ENCODE results near the gene LPXN.
"Not testable (repeated sequence)": the region's sequence is repeated elsewhere in the genome, so short reads cannot be mapped to it uniquely, and the experiment has no call there.

The LPXN gene

DNA sequence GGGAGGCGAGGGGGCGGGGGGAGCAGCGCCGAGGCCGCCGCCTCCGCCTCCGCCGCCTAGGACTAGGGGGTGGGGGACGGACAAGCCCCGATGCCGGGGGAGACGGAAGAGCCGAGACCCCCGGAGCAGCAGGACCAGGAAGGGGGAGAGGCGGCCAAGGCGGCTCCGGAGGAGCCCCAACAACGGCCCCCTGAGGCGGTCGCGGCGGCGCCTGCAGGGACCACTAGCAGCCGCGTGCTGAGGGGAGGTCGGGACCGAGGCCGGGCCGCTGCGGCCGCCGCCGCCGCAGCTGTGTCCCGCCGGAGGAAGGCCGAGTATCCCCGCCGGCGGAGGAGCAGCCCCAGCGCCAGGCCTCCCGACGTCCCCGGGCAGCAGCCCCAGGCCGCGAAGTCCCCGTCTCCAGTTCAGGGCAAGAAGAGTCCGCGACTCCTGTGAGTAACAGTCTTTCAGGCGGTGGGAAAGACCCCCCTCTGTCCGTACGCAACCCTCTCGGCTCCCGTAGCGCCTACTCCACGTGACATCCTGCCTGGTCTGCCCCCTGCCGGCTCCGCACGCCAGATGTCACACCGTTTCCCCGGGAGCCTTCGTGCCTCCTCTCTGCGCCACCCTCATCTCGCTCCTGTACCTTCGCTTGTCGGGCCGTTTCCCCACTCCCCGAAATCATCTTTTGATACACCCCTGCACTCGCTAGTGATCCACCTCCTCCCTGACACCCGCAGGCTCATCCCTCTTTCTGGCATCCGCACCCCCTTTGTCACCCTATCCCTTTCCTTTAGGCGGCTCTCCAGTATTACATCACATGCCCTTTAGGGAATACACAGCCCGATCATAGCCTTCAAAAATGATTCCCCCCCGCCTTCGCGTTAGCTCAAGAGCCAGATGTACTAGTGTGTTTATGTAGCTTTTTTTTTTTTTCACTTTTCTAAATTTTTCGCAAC is 3.8 kb upstream of the LPXN start:
- DNase-seq (ENCODE audit: low read depth in 2 of 2, low spot score in 1 of 2), result peak; percentile 88 to 90

DNA sequence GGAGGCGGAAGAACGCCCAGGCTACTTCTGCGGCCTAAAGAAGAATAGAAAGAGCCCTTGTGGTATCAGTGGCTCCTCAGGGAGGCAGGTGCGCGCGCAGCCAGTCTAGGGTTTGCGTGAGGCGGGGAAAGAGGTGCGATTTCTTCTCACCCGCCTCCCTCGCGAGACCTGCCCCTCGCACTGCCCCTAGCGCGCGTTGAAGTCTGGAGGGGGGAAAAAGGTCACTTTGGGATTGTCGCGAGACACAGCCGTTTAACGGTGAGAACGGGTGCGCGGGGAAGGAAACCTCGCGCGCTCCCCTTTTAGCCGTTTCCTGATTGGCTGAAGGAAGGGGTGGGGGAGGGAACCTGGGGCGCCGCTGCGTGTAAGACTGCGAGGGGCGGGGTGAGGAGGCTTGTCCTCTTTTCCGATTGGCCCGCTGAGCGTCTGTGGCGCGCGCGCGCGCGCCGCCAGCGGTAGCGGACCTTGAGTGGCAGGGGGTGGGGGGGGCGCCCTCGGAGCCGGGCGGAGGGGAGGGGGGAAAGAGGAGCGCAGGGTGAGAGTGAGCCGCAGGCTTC is 3.1 kb upstream of the LPXN start, which contains the start of gene ZFP91:
Gene ZFP91, plus strand, starts transcription at position 429 of the 557 bp plus-strand sequence. CDS start 219 bp downstream, outside the sequence.
- DNase-seq (ENCODE audit: low read depth in 2 of 2, low spot score in 1 of 2), result peak; percentile 90 to 97

DNA sequence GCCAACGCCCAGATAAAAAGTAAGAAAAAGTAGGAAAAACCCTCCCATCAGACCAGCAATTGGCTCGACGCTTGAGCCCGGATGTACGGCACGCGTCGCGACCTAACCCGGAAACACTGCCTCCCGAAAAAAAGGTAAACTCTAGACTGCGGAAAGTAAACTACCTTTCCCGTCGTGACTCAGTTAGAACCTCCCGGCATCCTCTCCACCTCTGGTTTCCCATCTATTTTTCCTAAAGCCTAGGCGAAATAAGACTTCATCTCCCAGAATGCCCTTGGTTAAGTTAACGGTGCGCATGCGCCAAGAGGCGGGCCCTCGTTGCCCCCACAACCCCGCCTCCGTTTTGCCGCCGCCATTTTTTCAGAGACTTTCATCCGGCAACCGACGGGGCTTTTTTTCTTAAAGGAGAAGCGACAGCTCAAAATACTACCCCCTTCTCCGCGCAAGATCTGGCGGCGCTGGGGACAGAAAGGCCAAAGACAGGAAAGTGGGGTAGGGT is 2.5 kb upstream of the LPXN start:
- DNase-seq (ENCODE audit: low read depth in 2 of 2, low spot score in 1 of 2), result peak; percentile 88 to 89

DNA sequence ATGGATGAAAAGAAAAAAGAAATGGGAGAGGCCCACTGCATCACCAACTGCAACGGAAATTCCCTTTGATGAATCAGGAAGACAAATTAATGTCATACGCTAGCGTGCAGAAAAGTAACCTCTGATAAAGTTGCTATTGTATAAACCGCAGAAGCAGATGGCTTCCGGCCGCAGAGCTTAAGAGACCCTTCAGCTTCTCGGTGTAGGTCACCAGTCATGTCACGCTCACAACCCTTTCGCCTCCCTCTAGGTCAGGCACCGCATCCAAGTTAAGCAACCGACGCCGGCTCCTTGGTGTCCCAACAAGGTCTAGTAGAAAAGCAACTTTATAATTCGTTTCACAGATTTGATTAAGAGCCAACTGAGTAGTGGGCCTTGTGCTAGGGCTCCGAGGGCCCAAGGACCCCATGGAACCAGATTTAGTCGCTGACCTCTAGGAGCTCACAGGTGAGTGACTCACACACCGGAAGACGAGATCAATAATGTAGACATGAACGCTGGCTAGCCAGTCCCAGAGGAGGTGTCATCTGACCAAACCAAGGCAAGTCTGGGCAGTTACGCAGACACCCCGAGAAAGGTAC is 2.0 kb upstream of the LPXN start:
- DNase-seq (ENCODE audit: low read depth in 2 of 2, low spot score in 1 of 2), result peak; percentile 58 to 65

DNA sequence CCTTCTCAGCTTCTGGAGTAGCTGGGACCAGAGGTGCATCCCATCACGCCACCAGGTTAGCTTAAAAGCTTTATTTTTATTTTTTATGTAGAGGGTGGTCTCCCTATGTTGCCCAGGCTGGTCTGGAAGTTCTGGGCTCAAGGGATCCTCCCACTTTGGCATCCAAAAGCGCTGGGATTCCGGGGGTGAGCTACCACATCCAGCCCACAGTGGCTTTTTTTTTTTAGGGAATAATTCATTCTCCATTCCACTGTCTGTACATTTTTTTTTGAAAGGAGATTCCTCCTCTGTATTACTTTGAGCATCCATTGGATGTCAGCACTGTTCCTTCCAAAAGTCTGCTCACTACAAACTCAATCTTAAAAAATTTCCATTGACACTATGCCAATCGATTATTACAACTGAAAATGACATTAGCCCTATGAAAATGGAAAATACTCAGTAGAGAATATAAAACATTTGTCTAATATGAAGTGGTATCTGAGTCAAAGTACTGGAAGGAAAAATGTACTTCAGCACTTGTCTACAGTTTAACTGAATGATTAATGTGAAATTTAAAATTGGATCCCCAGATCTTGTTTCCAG is 1.3 kb upstream of the LPXN start:
- no peak for DNase-seq (ENCODE audit: low read depth in 2 of 2, low spot score in 1 of 2)

DNA sequence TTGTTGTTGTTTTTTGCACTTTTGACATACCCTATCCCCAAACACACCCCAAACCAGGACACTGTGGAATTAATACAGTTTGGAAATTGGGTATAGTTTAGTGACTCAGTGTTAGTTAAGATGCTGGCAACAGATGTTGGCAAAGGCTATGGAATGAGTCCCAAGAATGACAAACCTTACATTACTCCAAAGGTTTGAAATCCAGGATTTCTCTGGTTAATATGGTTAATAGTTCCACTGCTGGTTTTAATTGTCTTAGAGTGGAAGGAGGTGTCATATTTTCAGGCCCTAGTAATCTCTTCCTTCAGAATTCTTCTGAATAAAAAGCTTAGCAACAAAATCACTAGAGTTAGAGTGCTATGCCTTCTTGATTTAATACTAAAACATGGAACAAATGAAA is 775 bp downstream of the LPXN start:
- DNase-seq (ENCODE audit: low read depth in 2 of 2, low spot score in 1 of 2), result no peak

DNA sequence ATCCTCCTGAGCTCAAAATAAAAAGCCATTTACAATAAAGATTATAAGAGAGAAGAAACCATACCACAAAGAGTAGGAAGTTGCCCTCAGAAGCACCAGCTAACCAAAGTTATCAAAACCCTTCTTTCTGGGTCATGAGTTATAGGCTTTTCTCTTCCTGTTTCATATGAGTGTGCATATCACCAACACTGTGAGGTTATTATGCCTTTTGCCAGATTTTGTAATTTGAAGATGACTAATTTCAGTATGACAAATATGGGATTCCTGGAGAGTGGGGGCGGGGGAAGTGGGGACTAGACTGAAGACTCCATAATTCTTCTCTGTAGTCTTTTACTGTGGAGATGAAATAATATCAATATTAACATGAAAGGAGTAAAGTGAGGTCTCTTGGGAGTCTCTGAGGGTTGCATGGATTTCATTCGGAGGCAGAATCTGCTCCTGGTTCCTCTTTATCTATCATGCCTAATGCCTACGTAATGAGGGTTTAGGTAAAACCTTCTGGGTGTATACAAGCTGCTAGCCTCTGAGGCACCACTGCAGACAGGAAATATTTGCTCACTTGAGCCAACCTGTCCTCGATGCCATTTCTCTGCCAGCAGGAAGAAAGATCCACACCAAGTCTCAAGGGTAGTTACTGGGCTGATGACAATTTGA is 2.1 kb downstream of the LPXN start:
- DNase-seq (ENCODE audit: low read depth in 2 of 2, low spot score in 1 of 2), result peak in 1 of 2 donors; percentile 39

DNA sequence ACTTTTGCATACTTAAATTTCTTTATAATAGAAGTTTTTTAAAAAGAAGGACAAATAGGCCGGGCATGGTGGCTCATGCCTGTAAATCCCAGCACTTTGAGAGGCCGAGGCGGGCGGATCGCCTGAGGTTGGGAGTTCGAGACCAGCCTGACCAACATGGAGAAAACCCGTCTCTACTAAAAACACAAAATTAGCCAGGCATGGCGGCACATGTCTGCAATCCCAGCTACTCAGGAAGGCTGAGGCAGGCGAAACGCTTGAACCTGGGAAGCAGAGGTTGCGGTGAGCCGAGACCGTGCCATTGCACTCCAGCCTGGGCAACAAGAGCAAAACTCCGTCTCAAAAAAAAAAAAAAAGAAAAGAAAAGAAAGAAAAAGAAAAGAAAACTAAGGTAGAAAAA is 2.8 kb downstream of the LPXN start:
- not testable (repeated sequence) for DNase-seq (ENCODE audit: low read depth in 2 of 2, low spot score in 1 of 2)

DNA sequence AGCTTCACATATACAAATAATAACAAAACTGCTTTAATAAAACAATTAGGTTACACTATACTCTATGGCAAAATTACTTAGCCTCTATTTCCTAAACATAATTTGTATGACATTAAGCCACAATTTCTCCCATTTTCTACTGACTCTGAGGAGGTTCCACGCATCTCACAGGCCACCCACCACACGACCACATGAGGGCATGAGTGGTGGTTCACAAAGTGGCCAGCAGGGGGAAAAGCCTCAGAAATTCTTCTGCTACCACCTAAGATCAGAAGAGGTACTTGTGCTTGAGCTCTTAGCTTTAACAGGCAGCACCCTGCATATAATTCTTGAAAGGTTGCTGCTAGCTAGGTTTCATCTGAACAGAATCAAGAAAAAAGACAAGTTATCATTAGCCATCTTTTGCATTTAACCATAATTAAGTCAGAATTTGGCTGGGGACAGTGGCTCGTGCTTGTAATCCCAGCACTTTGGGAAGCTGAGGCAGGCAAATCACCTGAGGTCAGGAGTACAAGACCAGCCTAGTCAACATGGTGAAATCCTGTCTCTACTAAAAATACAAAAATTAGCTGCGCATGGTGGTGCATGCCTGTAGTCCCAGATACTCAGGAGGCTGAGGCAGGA is 7.7 kb downstream of the LPXN start:
- peak; percentile 52 to 67 for DNase-seq (ENCODE audit: low read depth in 2 of 2, low spot score in 1 of 2)

DNA sequence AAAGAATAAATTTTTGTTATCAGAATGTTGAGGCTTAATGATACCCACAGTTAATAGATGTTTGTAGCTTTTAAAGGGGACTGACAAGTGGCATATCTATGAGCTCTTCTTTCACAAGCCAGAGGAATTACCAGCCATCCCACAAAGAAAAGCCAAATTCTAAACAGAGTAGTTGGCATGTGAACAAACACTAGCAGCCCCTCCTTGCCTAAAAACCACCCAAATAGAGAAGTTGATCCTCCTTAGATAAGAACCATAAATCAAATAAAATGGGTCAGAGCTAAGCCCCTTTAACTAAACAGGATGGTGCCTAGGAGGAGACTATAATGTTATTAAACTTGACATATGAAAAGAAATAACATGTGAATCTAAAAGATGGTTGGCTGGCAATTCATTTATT is 11.4 kb downstream of the LPXN start:
- no peak for DNase-seq (ENCODE audit: low read depth in 2 of 2, low spot score in 1 of 2)

DNA sequence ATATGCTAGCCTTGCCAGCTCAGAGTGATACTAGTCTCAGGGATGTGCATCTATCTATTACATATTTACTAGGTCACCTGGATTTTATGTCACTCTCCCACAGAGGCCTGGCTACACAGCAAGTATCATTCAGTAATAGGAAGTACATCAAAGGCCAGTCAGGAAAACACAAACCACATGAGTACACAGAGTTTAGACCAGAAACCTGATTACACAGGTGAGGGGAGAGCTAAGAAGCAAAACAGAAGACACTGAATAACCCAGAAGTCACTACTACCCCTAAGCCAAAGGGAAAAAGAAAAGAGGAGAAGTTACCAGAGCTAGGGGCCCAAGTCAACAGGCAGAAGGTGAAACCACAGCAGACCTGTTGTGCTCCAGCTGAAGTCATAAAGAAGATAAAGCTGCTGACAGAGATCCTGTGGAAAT is 13.3 kb downstream of the LPXN start:
- no peak for DNase-seq (ENCODE audit: low read depth in 2 of 2, low spot score in 1 of 2)

DNA sequence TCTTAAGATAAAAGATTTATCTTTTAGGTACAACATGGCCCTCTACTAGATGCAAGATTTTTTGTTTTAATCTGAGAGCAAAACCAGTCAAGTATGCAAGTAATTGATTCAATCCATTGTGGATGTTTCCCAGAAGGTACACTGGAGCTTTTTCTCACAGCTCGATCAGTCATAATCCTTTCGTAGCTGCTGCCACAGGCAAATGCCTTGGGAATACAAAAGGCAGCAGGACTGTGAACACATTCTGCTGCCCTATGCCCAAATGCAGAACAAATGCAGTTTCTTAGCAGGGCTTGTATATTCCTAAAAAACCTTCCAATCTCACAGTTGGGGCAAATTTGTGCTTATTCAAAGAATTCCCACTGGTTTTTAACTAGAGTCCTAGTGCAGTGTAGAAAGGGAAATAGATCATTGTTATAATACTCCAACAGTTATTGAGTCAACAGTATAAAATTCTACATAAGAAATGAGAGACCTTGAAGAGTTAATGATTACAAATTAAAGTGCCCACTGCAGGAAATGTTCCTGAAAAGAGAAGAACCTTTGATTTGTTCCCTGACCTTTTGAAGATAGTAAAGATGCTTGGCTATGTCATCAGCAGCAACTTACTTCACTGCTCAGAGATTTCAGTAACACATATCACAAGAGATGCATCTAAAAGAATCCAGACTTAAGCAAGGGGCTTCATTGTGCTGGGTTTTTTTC is 14.1 kb downstream of the LPXN start:
- DNase-seq (ENCODE audit: low read depth in 2 of 2, low spot score in 1 of 2), result no peak

DNA sequence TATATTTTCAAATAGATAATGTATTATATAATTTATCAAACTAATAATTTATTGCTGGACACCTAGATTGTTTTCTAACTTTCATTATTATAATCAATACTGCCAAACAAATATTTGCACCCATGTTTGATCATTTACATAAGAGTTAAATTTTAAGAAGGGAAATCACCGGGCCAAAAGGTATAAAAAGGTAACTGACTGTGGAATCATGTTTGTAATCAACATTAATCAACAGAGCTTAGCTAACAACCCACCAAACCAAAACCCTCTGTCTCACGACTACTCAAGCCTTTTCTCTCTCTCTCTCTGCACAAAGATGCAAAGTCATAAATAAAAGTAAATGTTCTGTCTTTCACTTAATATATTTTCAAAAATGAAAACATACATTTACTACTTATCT is 14.8 kb downstream of the LPXN start:
- no peak for DNase-seq (ENCODE audit: low read depth in 2 of 2, low spot score in 1 of 2)

DNA sequence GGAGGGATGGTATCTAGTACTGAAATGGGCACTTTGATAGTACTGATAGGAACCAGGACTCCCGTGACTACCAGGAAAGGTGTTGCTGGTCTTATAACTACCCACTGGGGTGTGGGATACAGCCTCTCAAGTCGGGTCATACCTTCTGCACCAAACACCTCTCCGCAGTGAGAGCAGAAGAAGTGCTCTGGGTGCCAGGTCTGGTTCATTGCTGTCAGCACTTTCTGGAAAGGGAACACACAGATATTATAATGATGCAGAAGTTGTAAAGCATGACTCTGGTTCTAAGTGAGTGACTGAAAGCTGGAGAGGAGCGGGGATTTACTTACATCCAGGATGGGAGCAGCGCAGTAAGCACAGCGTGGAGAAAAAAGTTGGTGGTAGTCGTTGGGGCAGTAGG is 26.0 kb downstream of the LPXN start:
- no peak for DNase-seq (ENCODE audit: low read depth in 2 of 2, low spot score in 1 of 2)

DNA sequence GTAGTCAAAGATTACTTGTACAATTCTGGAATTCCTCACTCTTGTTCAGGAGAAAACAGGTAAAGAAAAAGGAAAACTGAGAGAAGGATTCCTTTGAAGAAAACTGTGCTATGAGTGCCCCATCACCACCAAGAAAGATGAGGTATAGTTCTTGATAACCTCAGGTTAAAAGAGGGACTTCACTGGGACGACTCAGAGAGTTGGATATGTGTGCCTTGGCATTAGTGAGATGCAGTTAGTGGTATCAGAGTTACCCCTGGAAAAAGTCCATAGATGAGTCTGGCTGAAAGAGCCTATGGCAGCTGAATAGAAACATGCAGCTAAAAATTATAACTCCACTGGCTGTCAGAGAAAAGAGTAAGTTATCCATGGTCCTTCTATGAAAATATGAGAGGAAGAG is 28.8 kb downstream of the LPXN start:
- no peak for DNase-seq (ENCODE audit: low read depth in 2 of 2, low spot score in 1 of 2)

DNA sequence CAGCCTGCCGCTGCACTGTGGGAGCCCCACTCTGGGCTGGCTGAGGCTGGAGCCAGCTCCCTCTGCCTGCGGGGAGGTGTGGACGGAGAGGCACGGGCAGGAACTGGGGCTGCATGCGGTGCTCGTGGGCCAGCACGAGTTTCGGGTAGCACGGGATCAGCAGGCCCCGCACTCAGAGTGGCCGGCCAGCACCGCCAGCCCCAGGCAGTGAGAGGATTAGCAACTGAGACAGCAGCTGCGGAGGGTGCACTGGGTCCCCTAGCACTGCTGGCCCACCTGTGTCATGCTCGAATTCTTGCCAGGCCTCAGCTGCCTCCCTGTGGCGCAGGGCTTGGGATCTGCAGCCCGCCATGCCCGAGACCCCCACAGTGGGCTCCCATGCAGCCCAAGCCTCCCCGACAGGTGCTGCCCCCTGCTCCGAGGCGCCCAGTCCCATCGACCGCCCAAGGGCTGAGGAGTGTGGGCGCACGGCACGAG is 43.8 kb downstream of the LPXN start:
- no peak for DNase-seq (ENCODE audit: low read depth in 2 of 2, low spot score in 1 of 2)

DNA sequence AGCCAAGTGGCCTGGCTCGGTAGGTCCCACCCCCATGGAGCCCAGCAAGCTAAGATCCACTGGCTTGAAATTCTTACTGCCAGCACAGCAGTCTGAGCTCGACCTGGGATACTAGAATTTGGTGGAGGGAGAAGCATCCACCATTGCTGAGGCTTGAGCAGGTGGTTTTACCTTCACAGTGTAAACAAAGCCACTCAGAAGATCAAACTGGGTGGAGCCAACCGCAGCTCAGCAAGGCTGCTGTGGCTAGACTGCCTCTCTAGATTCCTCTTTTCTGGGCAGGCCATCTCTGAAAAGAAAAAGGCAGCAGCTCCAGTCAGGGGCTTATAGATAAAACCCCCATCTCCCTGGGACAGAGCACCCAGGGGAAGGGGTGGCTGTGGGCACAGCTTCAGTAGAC is 45.4 kb downstream of the LPXN start:
- DNase-seq (ENCODE audit: low read depth in 2 of 2, low spot score in 1 of 2), result no peak

DNA sequence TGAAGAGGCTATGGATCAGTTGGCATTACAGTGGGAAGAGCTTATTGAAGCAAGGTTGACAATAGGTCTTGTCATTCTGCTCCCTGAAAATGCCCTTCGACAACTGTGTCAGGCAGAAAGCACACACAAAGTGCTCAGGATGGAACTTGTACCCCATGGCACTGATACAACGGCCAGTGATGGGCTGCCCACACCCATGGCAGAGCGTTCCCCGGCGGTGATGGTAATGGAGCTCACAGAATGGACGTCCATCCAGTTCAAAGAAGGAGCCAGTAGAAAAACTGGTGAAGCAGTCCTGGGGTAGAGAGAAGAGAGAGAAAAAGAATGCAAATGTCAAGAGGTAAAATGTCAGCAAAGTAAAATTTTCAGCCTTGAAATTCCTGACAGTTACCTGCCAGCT is 48.2 kb downstream of the LPXN start:
- no peak for DNase-seq (ENCODE audit: low read depth in 2 of 2, low spot score in 1 of 2)

DNA sequence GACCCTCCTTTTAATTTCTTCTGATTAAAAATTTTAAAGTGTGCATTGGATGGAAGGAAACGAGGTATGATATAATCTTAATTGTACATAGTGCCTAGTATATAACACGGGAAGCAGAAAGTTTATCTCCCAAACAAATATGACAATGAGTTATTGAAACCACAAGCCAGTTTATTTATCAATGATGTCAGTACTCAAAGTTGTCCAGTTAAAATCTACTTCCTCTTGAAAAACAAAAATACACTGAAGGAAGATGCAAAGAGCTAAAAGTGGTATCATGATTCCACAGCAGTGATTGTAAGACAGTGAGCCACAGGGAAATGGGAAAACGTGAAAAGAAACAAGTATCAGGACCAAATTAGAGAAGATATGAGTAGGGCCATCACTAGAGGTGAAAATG is 48.9 kb downstream of the LPXN start:
- no peak for DNase-seq (ENCODE audit: low read depth in 2 of 2, low spot score in 1 of 2)

DNA sequence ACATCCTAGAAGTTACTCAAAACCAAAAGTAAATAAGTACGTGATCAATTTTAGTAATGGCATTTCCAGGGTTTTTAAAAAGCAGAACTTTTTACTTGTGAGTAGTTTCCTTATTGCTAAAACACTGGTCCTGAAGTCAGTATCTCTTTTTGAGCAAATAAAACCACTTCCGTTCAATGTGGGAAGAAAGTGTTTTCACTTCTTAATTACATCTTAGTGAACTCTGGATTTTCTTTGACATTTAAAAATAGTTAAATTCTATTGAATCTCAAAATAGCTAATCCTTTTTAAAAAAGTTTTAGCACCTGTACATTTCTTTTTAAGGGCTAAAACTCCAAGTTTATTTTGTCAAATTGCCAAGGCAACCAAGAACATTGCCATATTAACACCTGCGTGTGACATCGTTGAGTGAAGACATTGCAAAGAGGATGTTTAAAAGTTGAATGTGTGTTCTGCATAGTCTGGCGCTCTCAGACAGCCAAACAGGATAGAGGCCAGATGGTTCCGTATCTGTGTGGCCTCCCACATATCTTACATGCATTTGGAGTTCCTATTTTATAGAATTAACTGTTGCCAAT is 50.5 kb downstream of the LPXN start:
- DNase-seq (ENCODE audit: low read depth in 2 of 2, low spot score in 1 of 2), result no peak

Measured in stimulated activated CD8-positive, alpha-beta memory T cell treated with anti-CD3 and anti-CD28 coated beads, Interleukin-4, amount 100 ng/mL, for 4 hours (primary cell).